Gastroesophageal sphincter (tissue), 4 donors: Measurements from ENCODE around the gene CHD1. TPM values are rescaled to one million over a fixed set of nuclear protein-coding genes. Genes with fewer than 3 reads are reported as not detected.

Experiments
- ATAC-seq: fragments of 150-250 bp; one replicate; pipeline ENCODE4 v1.9.1; 2016; ENCODE audit warnings: mild to moderate bottlenecking, moderate library complexity
- H3K27ac ChIP-seq, 4 donors: fragments of 200-600 bp; sonication (generic) in 3 of 4; 1 replicate in 3 of 4; 2 replicates in 1 of 4; pipeline ENCODE4 v1.5.1; 2016 to 2019
- H3K27me3 ChIP-seq: fragments of 200-600 bp; sonication (generic); one replicate; pipeline ENCODE4 v1.5.1; 2019
- H3K36me3 ChIP-seq, 2 donors: fragments of 200-600 bp; sonication (generic); one replicate each; pipeline ENCODE4 v1.5.1; 2019; ENCODE audit warnings: control low read depth in 1 of 2
- H3K4me1 ChIP-seq, 3 donors: fragments of 200-600 bp; sonication (generic); 1 replicate in 2 of 3; 2 replicates in 1 of 3; pipeline ENCODE4 v1.5.1; 2016 to 2019; ENCODE audit warnings: control low read depth in 2 of 3
- H3K4me3 ChIP-seq, 2 donors: fragments of 200-600 bp; sonication (generic); one replicate each; pipeline ENCODE4 v1.5.1; 2019; ENCODE audit warnings: mild to moderate bottlenecking in 1 of 2, moderate library complexity in 1 of 2
- H3K9me3 ChIP-seq, 3 donors: fragments of 200-600 bp; sonication (generic); one replicate each; pipeline ENCODE4 v1.5.1; 2017 to 2019; ENCODE audit warnings: control low read depth in 2 of 3
- CTCF ChIP-seq, 4 experiments: fragments of 200-600 bp in 2 of 4; fragments of 450-650 bp in 2 of 4; sonication (generic) in 1 of 4; IDR thresholded peaks; one replicate each; pipeline ENCODE4 v1.5.1; 2017 to 2019; ENCODE audit warnings: antibody characterized with exemption in 4 of 4, mild to moderate bottlenecking in 2 of 4, moderate library complexity in 2 of 4
- EP300 ChIP-seq: sonication (generic); formaldehyde crosslinking; IDR thresholded peaks from one replicate; pipeline ENCODE4 v1.6.1; 2017; ENCODE audit warnings: antibody characterized with exemption, mild to moderate bottlenecking
- POLR2A ChIP-seq, 2 donors: fragments of 450-650 bp; IDR thresholded peaks; one replicate each; pipeline ENCODE4 v1.6.1; 2017; ENCODE audit warnings: antibody characterized with exemption in 2 of 2, mild to moderate bottlenecking in 2 of 2, moderate library complexity in 1 of 2
- POLR2AphosphoS5 ChIP-seq: sonication (generic); formaldehyde crosslinking; IDR thresholded peaks from one replicate; pipeline ENCODE4 v1.6.1; 2017; ENCODE audit warnings: antibody characterized with exemption
- WGBS, 2 donors: methylation state at CpG; one replicate each; pipeline ENCODE4 v1.1.5; 2018; ENCODE audit warnings: low coverage in 1 of 2; 5-methylcytosine and 5-hydroxymethylcytosine counted together
- total RNA-seq, 4 donors: library from RNA; depleted of rRNA; stranded (reverse); fragments of >200 nt; gene quantifications; one replicate each; pipeline ENCODE4 v1.1.0, GENCODE V29; 2016

Gene CHD1
- 10 to 100 TPM; 22.7 to 58.1 (median 48.2) TPM for total RNA-seq

GRCh38 chr5:98928873-98929709 lies at the start of gene CHD1:
CHD1 (minus strand) TSS chr5:98929007; CDS start chr5:98926386, 2,621 bp downstream.
- Histone ChIP-seq H3K27me3 (no peaks in the 10 kb centered on the region), H3K27ac (peak within 1 kb of the TSS; percentile 98 to 100 (median 99)), H3K9me3 (no peaks in the 10 kb centered on the region), H3K4me1 (peaks cover 2 to 77% (median 5%) of the 10 kb centered on the region in 3 donors), H3K36me3 (peaks cover 0 to 17% of the 10 kb centered on the region in 2 donors), H3K4me3 (peak within 1 kb of the TSS; percentile 75 to 86)
- TF ChIP-seq POLR2AphosphoS5, result peak; percentile 98
- TF ChIP-seq POLR2A (IDR thresholded peaks at IDR 0.05), result peak; percentile 96 to 98
- TF ChIP-seq EP300, result peak; percentile 43
- no peak for TF ChIP-seq CTCF (IDR thresholded peaks at IDR 0.05)
- peak; percentile 89 for ATAC-seq
- WGBS, 2 donors, result 0% methylated on average over 1 to 10 of the region's 101 CpGs

GRCh38 chr5:98978528-98978927 lies 49.7 kb upstream of the CHD1 start:
- TF ChIP-seq CTCF (IDR thresholded peaks at IDR 0.05) (no peak), EP300 (no peak), POLR2A (IDR thresholded peaks at IDR 0.05) (no peak), POLR2AphosphoS5 (no peak)
- WGBS, 2 donors, result 100% methylated on average over 1 of the region's 1 CpG; no CpG with 5 or more reads in 1 of the 2 donors
- Histone ChIP-seq H3K4me1 (no peaks in the 10 kb centered on the region), H3K27me3 (no peaks in the 10 kb centered on the region), H3K27ac (no peak overlapping the region), H3K36me3 (no peaks in the 10 kb centered on the region), H3K4me3 (no peak overlapping the region), H3K9me3 (no peaks in the 10 kb centered on the region)
- ATAC-seq, result no peak

DNA sequence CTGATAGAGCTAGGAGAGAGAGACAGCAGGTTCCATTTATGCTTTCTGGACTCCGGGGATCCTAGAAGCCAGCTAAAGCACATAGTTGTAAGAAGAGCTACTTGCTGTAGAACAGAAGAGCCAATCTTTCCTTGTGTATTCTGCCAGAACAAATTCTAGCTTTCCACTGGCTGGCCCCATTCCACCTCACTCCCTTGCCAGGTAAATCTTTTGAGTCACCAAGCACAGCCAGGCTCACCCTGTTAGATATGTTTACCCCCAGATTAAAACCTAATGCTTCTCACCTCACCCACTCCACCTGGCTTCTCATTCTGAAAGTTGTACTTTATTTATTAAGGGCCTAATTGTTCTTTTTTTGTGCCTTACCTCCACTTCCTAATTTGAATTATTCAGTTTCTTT lies 48.9 kb upstream of the CHD1 start:
- Histone ChIP-seq H3K4me3 (no peak overlapping the region), H3K4me1 (no peaks in the 10 kb centered on the region), H3K27ac (no peak overlapping the region), H3K36me3 (no peaks in the 10 kb centered on the region), H3K27me3 (no peaks in the 10 kb centered on the region), H3K9me3 (no peaks in the 10 kb centered on the region)
- WGBS, 2 donors, result 40% methylated on average over 1 of the region's 1 CpG; no CpG with 5 or more reads in 1 of the 2 donors
- TF ChIP-seq EP300 (no peak), POLR2AphosphoS5 (no peak), CTCF (IDR thresholded peaks at IDR 0.05) (no peak), POLR2A (IDR thresholded peaks at IDR 0.05) (no peak)
- no peak for ATAC-seq

DNA sequence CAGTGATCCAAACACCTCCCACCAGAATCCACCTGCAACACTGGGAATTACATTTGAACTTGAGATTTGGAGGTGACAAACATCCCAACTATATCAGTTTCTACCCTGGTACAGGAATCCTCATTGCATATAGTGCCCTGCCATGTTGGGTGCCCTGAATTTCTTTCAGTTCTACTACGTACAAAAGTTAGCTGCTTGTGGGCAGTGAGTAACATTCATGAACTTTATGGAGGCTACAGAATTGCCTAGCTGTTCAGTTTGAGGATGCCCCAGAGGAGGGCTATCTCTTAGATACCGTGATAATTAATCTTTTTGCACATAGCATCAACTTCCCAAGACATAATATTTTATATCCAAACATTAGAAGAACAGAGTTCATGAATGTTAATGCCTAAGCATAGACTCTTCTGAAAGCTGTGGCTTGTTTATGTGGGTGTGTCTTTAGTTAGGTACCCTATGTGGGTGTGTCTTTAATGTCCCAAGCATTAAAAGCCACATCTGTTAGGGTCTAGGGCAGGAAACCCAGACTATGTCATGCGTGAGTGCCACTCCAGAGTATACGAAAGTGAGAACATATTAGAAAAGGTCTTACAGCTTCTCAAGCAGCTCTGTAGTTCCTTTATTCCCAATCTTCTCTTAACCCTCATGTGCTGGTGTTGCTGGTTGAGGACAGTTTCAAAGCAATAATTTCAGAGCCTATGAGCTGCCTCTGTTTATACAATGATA lies 47.0 kb upstream of the CHD1 start:
- Histone ChIP-seq H3K36me3 (no peaks in the 10 kb centered on the region), H3K4me1 (no peaks in the 10 kb centered on the region), H3K27me3 (no peaks in the 10 kb centered on the region), H3K9me3 (no peaks in the 10 kb centered on the region), H3K4me3 (no peak overlapping the region), H3K27ac (no peak overlapping the region)
- WGBS, 2 donors, result 74 to 82% methylated on average over 2 to 4 of the region's 4 CpGs
- ATAC-seq, result no peak
- TF ChIP-seq POLR2A (IDR thresholded peaks at IDR 0.05) (no peak), POLR2AphosphoS5 (no peak), CTCF (IDR thresholded peaks at IDR 0.05) (no peak), EP300 (no peak)
